Inflammatory macrophage treated with lipopolysaccharide for 1 hour (primary cell): ENCODE results near the gene KRT4.

ENCODE experiments used
- DNase-seq, 2 donors: peaks; one replicate each; pipeline ENCODE4 v3.0.0-alpha.2; 2020 to 2022

Gene KRT4

DNA sequence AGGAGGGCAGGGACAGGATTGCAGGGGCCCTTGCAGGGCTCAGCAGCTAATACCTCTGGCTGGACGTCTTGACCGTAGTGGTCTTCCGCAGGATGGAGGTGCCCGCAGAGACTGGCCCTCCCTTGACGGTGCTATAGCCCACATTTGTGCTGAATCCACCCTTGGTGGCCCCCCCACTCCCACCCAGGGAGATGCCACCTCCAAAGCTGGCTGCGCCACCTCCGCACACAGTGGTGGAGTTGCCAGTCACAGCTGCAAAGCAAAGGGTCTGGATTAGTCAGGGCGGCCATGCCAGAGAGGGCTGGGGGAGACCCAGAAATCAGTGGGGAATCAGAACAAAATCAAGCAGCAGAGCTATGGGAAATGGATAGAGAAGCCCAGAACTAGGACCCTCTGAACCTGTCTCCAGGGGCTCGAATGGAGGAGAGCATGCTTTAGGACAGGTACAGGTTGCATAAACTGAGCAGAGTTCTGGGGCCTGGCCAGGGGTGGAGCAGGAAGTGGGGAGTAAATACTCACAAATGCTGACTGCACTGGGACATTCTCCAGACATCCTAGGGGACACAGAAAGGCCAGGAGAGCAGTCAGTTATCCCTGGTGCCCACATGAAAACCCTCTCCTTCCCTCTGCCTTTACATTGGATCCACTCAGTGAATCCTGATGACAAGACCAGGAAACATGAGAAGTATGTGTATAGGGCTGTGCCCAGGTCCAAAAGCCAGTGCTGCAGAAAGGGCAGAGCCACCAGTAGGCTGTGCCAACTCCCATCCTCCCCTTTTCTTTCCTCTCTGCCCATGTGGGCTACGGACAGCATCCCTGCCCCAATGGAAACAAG is 8.1 kb upstream of the KRT4 start:
- no peak for DNase-seq

DNA sequence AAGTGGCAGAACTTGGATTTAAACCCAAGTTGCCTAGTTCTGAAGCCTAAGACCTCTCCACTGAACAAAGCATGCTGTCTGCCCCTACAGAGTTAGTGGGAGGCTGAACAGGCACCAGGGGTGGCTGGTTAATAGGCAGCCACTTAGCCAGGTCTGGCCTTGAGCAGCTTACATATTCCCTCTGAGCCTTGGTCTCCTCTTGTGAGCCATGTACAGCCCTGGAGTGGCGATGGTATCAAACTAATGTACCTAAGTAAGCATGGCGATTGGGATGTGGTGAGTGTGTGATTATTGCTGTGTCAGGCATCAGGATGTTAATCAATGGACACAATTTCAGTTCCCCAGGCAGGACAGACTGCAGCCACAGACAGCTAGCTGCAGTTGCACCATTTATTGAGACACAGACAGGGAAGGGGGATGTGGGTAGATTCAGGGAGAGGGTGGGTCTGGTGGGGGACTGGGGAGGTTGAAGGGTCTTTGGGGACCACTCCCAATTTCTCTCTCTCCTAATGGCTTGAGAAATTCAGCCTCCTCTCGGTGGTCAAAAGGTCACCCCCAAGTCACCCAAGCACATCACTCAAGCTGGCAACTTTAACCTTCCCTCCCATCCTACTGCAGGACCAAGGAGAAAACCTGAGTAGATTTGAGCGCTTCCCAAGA is 7.3 kb upstream of the KRT4 start:
- DNase-seq: no peak

DNA sequence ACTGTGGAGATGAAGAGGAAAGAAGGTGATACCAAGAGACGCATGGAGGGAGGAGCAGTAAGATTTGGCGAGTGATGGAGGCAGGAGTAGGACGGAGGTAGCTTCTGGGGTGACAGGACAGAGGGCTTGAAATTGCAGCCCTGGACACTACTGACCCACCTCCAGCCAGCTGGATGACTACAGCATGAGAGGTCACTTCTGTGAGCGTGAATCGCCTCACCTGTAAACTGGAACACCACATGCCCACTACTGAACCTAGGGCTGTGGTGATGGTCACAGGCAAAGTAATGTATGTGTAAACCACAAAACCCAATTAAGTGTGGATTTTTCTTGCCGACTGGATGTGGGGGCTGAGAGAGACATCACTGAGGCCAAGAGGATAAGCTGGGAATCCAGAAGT is 6.6 kb upstream of the KRT4 start:
- DNase-seq: no peak

DNA sequence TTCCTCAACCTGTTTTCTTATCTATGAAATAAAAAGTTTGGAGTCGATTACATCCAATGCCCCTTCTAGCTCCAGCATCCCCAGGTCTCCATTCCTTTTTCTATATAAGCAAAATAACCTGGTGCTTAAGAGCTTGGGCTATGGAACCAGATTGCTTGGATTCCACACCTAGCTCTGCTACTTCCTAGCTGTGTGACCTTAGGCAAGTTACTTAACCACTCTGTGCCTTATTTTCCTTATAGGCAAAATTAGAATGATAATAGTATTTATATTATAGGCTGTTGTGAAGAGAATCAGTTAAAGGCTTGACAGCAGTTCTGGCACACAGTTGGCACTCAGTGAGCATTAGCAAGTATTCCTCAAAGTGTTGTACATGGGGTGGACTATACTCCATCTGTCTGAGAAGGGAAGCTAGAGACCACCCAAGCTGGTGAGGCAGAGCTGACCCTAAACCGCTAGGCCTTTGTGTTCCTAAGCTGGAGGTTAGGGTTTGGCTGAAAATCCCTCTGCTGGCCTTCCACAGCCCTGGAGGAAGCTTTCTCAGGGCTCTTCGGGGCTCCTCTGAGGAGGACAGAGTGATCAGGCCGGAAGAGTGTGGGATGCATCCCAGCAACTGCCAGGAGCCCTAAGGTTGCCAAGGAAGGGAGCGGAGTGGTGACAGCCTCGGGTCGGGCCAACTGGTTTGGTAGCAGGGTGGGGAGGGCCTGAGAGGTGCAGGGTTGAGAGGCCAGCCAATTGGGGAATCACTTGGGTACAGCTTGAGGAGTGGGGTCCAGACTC is 6.0 kb upstream of the KRT4 start:
- DNase-seq: no peak

DNA sequence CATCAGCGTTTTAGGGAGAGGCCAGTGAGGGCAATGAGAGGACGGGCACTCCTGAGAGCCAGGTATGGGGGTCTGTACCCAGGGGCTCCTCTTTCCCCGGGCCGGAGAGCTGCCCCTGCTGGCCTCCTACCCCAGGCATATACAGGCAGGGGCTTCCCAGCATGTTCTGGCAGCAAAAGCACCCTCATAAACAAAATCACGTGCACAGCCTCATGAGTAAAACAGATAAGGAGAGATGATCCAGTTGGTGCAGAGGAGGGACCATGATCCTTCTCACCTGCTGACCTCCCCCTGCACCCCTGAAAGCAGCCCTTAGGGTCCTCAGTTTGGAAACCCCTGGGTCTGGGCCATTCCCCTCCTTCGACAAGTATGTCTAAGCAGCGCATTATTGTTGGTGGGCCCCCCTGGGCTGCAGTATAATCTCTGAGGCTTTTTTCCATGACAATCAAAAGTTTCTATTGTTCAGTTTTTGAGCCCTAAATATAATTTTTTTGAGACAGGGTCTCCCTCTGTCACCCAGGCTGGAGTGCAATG is 5.0 kb upstream of the KRT4 start:
- DNase-seq: no peak

DNA sequence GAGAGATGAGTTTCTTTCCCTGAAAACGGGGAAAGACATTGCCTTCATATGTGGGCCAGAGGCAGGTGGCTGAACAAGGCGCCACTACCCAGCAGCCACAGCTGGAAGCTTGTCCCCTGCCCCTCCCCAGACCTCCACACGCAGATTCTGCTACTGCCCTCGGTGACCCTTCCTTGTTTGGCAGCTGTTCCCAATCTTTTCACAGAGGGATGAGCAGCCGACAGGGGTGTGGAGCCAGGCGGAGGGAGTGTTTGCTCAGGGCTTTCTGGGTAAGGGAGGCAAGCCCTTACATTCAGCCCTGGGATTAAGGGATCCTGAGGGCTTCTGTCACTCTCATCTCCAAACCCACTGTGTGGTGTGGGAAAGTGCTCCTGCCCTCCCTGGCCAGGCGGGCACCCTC is 4.5 kb upstream of the KRT4 start:
- no peak for DNase-seq

DNA sequence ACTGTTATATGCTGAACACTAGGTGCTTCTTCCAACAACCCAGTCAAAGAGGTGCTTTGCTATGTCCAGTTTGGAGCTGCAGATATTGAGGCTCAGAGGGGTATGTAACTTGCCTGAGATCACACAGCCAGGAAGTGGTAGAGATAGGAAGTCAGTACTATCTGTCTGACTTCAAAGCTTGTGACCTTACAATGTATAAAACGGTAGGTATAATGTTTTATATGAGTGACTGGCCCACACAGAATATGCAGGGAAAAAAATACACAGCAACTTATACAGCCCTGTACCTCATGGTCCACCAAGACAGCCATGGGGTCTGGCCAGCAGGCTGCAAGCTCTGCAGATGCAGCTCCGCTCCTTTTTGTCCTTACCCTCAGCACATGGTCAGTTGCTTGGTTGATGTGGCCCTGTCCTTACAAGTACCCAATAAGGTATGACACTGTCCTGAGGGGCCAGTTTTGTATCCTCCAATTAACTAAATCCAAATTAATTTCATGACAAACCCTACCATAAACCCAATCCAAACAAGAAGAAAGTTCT is 3.9 kb upstream of the KRT4 start:
- DNase-seq: no peak

DNA sequence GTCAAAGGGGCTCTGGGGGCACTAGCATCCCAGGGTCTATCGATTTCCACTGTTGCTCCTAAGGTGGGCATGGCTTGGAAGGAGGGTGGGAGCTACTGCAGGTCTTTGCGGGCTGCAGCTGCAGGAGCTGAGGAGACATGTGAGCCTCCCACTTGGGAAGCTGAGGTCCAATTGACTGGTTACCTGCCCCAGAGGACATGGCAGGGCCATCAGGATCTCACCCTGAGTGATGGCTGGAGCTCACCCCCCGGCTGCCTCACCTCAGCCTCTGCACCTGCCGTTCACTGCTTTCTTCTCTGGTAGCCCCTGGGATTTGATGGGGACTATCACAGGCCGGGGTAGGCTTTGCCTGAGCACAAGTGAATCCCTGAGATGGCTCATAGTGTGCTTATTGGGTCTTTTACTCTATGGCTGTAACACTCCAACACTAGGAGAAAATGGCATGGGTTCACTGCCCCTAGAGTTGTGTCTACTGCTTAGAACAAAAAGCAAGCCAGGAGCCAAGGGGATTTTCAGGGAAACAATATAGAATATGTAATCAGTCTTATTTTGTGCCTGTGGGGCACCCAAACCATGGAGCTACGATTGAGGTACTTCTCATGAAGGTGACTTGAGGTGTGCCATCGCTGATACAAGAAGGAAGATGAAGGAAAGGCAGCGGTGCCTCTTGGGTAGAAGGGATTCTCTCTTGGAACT is 3.2 kb upstream of the KRT4 start:
- DNase-seq: no peak

DNA sequence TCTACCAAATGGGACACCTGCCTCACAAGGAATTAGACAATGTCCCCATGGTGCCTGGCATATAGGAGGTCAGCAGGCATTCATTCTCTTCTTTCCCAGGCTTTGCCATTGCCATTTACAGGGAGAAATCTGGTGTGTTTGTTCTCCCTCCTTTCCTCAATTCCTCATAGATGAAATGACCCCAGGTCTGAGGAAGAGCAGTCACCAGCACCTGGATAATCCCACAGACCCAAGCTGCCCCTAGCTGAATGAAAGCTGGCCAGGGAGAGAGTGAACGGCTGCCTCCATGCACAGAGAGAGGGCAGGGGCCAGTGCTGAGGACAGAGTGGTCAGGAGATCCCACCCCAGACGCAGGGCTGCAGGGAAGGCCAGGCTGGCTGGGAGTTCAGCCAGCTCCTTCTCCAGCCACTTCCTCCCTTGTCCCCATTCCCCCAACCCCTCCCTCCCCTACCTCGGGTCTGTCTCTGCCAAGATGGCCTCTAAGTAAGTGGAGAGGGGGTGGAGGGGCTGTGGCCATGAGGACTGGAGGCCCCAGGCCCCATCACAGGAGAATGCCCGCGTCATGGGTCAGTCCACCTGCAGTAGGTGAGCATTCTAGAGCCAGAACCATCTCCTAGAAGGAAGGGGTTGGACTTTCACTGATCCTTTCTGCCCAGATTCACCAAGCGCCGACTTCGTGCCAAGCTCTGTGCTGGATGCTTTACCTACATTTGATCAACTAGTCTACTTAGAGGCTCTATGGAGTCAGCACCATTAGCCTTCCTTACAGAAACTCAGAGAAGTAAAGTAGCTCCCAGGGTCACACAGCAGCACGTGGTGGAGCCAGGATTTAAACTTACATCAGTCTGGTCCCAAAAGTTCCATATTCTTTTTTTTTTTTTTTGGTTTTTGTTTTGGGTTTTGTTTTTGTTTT is 2.0 kb upstream of the KRT4 start:
- DNase-seq: no peak

DNA sequence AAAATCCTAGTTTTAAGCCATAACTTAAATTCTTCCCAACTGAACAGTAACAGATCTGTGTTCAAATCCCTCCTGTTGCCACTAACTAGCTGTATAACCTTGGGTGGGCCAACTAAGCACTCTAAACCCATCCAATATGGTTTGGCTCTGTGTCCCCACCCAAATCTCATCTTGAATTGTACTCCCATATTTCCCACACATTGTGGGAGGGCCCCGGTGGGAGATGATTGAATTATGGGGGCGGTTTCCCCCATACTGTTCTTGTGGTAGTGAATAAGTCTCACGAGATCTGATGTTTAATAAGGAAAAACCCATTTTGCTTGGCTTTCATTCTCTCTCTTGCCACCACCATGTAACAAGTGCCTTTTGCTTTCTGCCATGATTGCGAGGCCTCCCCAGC is 1.2 kb upstream of the KRT4 start:
- no peak for DNase-seq

DNA sequence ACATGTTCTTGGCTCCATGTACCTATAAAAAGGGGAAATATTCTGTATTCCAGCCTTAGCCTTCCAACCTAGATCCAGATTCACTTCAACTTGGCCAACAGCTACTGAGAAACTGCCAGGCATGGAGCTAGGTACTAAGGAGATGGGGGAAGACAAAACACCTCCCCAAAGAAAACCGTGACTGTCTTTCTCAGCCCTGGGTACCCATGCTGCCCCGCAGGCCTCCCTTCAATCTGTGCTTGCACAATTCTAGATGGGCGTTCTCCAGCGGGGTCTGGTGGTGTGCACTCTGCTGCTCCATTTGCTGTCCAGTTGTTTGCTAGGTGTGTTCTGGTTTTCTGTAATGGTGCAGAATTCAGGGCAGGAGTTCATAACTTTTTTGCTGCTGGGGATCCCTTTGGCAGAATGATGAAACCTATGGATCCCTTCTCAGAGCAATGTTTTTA is 817 bp upstream of the KRT4 start:
- no peak for DNase-seq

DNA sequence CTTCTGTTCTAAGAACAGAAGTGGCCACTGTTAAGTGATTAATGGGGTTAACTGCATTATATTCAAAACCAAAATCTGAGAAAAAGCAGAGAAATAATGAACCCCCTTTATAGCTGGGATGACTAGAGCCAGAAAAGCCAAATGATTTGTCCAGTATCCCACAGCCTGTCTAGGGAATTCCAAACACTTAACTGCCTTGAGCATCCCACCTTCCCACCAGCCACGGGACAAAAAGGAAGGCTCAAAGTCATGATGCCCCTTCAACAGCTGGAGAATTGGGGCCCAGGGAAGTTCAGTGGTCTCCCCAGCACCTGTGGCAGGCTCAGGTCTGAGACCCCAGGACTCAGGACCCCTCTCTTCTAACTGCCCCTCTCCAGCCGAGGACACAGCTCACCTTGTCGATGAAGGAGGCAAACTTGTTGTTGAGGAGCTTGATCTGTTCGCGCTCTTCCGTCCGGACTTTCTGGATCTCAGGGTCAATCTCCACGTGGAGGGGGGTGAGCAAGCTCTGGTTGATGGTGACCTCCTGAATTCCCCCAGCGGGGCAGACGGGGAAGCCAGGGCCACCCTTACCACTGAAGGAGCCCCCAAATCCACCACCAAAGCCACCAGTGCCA is 605 bp downstream of the KRT4 start:
- no peak for DNase-seq

DNA sequence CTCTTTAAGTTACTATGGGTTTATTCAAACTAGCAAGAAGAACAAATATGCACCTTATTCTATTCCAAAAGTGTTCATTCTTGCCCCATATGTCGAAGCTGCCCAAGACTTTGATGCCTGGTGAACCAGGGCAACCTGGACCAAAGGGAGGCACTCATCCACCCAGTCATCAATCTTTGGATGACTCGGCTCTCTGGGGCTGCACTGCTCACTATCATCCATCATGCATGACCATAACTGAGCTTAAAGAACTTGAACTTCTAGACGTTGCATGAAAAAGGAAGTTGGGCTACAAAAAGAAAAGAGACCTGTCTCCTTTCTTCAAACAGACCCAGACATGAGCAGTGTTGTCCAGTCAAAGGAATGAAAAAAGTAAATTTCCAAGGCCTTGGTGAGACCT is 1.2 kb downstream of the KRT4 start:
- DNase-seq: no peak

DNA sequence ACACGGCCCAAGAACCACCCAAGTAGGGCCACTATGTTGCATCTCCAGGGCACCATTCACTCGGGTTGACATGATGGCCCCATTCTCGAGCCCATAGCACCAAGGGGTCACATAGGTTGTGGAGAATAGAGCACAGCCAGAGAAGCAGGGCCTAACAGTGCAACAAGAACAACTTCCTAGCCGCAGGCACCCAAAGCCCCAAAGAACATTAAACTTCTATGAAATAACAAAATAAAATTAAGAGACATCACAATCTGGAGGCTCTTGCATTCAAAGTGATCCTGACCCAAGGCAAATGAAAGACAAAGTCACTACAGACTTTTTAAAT is 1.9 kb downstream of the KRT4 start:
- DNase-seq: no peak

DNA sequence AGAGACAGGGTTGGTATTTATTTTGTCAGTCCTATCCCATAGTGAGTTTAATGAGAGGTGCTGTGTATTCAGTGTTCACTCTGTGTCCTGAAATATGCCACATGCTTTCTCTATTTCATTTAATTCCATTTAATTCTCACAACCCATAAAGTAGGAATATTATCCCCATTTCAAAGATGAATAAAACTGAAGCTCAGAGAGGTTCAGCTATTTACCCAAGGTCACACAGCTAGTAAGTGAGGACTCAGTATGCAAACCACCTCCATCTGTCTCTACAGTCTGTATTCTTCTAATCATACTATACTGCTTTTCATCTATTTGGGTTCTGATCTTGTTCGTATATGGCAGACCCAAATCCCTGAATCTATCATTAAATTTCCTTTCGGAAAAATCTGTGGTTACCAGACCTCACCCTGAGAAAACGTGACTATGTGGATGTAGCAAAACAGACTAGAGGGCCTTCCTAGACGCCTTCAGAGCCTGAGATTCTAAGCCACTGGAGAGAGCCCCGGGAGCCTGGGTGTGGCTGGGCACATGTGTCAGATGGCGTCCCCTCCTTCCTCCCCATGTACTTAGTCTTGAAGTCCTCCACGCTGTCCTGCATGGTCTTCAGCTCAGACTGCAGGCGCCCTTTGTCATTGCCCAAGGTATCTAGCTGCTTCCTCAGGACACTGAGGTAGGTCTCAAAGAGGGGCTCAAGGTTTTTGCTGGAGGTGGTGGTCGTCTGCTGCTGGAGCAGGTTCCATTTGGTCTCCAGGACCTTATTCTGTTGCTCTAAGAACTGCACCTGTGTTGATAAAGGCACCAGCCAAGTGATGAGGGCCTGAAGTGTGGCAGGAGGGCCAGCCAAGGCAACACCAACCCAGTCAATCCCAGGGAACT is 2.5 kb downstream of the KRT4 start:
- DNase-seq: no peak

DNA sequence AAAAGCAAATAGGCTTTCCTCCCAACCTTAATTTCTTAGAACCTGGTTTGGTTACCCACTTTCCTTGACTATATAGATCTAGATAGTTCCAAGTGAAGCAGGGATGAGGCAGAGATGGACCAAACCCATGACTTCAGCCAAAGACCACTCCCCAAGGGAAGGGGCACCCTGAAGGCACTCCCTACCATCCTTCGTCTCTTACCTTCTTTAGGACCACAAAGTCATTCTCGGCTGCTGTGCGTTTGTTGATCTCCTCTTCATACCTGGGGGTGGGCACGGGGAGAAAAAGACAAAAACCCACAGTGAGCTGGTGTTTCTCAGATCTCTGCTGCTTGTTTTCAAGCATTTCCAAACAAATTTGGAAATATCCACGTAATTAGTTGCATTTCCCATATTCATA is 3.4 kb downstream of the KRT4 start:
- DNase-seq: no peak

DNA sequence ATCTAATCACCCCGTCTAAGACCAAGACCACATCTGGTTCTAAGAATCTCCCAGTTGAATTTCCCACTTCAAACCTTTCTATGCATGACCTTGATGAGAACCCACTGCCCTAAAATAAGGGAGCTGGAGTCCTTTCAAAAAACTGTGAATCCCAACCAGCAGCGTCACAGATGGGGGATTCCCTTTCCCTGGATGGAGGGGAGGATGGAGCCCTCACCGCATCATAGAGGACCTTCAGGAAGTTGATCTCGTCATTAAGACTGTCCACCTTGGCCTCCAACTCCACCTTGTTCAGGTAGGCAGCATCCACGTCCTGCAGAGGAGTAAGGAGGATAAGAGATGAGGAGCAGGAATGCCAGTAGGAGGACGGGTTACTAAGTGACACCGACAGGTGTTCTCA is 4.8 kb downstream of the KRT4 start:
- no peak for DNase-seq

DNA sequence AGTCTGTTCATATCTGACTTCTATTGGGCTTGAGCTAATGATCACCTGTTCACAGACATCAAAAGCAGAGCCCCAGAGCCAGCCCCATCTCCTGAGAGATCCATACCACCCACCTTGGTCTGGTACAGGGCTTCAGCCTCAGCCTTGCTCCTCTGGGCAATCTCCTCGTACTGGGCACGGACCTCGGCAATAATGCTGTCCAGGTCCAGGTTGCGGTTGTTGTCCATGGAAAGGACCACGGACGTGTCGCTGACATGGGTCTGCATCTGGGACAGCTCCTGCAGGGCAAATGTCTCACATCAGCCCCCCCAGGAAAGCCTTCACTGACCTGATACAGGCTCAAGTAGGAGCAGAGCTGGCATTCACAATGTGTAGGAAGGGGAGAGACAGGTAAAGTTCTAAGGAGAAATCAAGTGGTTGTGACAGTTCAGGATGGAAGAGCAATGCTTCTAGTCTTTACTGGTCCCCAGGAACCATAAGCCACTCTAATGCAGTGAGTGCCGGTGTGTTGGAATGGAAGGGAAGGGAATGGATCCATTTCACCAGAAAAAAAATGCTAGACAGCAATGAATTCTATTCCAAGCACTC is 5.2 kb downstream of the KRT4 start:
- DNase-seq: no peak

DNA sequence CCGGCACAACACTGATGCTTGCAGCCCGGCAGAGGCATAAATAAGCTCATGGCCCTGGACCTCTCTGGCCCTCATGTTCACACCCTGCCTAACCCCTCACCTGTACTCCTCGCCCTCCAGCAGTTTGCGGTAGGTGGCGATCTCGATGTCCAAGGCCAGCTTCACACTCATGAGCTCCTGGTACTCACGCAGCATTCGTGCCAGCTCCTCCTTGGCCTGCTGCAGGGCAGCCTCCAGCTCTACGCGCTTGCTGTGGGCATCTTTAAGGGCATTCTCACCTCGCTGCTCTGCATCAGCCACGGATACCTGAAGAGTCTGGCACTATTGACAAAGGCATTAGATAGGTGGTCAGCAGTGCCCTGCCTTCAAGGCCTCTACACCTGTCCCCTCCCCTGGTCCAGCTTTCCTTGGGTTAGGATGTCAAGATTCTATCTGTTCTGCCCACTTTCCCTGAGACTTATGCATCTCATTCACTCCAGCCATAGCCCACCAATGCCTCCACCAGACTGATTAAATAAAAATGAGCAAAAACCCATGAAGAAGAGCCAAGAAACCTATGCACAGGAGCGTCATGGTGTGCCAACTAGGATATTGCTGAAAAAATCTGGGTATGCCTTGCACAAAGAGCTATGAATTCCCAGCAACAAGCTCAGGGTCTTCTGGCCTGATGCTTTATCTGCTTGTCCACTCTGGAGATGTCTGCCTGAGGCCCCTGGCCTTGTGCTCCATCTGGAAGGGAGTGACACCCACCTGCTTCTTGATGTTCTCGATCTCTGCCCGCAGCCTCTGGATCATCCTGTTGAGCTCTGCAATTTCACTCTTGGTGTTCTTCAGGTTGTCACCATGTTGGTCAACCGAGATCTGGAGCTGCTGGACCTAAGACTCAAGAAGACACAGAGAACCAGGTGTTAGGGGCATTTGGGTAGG is 6.1 kb downstream of the KRT4 start:
- DNase-seq: no peak
